IMR-90 (cell line): ENCODE measurements around the gene UGT1A1.

Source experiments
- POLR2A ChIP-seq: IDR thresholded peaks from 2 replicates; pipeline ENCODE4 v1.6.1; 2012; ENCODE audit warnings: mild to moderate bottlenecking, low read depth, low read length
- RAD21 ChIP-seq: IDR thresholded peaks from 2 replicates; pipeline ENCODE4 v1.6.1; 2012; ENCODE audit warnings: low read length, improper control_type of control experiment
- TF ChIP-seq, protein P1 (sequence below): conservative IDR thresholded peaks from 2 replicates; pipeline ENCODE4 v1.5.1; 2012; ENCODE audit warnings: mild to moderate bottlenecking, low read depth, low read length, improper control_type of control experiment
- TF ChIP-seq, protein P2 (sequence below): fragments of 150-350 bp; IDR thresholded peaks from 2 replicates; pipeline ENCODE4 v1.6.1; 2017; ENCODE audit warnings: mild to moderate bottlenecking, antibody characterized with exemption, low read length, low read depth

- TF ChIP-seq, protein P1, sequence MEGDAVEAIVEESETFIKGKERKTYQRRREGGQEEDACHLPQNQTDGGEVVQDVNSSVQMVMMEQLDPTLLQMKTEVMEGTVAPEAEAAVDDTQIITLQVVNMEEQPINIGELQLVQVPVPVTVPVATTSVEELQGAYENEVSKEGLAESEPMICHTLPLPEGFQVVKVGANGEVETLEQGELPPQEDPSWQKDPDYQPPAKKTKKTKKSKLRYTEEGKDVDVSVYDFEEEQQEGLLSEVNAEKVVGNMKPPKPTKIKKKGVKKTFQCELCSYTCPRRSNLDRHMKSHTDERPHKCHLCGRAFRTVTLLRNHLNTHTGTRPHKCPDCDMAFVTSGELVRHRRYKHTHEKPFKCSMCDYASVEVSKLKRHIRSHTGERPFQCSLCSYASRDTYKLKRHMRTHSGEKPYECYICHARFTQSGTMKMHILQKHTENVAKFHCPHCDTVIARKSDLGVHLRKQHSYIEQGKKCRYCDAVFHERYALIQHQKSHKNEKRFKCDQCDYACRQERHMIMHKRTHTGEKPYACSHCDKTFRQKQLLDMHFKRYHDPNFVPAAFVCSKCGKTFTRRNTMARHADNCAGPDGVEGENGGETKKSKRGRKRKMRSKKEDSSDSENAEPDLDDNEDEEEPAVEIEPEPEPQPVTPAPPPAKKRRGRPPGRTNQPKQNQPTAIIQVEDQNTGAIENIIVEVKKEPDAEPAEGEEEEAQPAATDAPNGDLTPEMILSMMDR = no peak
- TF ChIP-seq, protein P2, sequence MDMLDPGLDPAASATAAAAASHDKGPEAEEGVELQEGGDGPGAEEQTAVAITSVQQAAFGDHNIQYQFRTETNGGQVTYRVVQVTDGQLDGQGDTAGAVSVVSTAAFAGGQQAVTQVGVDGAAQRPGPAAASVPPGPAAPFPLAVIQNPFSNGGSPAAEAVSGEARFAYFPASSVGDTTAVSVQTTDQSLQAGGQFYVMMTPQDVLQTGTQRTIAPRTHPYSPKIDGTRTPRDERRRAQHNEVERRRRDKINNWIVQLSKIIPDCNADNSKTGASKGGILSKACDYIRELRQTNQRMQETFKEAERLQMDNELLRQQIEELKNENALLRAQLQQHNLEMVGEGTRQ = no peak
- no peak for TF ChIP-seq POLR2A
- no peak for TF ChIP-seq RAD21
Observed at GRCh38 chr2:233821196-233821595, 61.1 kb downstream of the UGT1A1 start.
